GM19455 (cell line): ENCODE measurements around the gene ZNF543.
"Not testable (repeated sequence)": the region's sequence is repeated elsewhere in the genome, so short reads cannot be mapped to it uniquely, and the experiment has no call there.

ENCODE experiments used
- ATAC-seq: cut with Tn5 transposase; IDR thresholded peaks from one replicate; pipeline ENCODE4 v1.9.1; 2021; ENCODE audit not compliant: unreplicated experiment

ZNF543 gene

DNA sequence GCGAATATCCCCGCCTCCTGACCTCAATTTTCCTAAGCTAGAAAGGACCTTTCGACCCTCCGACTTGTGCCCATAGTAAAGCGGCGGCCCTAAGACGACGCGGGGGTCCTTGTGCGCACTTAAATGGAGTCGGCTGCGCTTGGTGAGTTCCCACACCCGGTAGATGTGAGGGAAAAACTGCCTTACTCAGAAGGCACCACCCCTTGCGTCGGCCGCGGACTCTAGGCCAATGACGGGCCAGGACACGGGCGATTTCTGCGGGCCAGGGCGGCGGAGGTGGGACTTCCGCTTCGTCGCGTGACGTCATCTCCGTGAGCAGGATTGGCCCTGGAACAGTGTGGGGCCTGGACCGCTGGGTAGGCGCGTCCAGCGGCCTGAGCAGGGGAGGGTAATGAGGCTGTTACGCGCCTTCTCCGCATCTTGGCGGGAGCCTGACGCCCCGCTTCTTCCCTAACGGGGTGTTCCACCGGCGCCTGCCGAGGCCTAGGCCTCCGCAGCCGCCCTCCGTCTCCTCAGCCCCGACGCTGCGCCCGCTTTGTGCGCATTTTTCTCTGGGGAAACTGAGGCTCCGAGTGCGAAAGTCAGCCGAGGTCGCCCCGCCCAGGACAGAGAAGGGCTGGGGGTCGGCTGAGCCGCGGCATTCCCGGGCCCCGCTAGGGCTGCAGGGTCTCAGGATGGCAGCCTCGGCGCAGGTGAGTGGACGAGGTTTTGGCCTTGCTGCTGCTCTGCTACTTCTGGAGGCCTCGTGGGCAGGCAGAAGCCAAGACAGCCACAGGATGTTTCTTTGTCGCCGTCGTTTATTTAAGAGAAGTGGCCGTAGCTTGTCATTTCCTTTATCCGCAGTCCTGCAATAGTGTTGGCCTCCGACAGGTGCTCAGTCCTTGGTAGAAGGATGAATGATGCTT is at the start of gene ZNF543:
Gene ZNF543 (plus strand): TSS at position 293 of the 905 bp plus-strand sequence. CDS start 382 bp downstream, at position 675.
- peak; percentile 93 for ATAC-seq

DNA sequence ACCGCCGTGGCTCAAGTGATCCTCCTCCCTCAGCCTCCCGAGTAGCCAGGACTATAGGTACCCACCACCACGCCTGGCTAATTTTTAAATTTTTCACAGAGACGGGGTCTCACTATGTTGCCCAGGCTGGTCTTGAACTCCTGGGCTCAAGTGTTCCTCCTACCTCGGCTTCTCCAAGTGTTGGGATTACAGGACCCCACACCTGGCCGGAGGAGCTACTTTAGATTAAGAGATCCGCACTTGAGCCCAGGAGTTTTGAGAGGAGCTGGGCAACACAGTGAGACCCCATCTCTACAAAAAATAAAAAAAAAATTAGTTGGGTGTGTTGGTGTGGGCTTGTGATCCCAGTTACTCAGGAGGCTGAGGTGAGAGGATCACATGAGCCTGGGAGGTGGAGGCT is 49.0 kb upstream of the ZNF543 start:
- no peak for ATAC-seq

DNA sequence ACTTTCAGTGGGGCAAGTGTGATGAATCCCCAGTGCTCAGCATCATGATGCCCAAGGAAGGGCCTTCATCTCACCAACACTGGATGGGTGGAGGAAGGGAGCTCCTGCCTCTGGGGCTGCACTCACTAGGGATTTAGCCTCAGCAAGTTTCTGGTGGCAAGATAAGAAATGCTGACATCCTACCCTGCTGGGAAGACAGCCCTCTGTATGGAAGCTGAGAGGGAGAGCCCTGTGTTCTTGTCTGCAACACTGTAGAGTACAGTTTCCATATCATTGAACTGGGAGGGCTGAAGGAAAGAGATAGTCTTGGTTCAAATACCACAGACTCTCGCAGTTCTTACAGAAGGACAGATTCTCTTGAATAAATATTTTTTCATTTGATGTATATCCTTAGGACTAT is 47.3 kb upstream of the ZNF543 start:
- no peak for ATAC-seq

DNA sequence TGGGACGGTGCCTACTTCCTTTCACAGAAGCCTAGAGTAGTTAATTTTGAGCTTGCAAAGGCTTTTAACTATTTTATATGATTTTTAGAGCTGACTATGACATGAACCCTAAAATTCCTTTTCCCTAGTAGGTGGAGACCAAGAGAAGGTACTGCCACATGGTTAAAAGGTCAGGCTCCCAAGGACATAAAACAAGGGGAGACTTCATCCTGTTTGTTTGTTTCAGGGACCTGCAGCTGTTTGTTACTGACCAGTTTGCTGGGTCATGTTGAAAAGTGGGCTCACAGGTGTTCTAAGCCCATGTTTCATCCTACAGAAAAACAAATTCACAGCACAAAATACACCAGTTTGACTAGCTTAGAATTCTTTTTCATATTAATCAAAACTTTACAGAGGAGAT is 43.8 kb upstream of the ZNF543 start:
- no peak for ATAC-seq

DNA sequence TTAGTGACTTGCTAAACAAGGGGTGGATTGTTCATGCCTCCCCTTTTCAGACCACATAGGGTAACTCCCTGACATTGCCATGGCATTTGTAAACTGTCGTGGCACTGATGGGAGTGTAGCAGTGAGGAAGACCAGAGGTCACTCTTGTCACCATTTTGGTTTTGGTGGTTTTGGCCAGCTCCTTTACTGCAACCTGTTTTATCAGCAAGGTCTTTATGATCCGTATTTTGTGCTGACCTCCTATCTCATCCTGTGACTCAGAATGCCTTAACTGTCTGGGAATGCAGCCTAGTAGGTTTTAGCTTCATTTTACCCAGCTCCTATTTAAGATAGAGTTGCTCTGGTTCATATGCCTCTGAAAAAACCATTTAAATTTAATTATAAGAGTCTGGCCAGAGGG is 41.8 kb upstream of the ZNF543 start:
- not testable (repeated sequence) for ATAC-seq

DNA sequence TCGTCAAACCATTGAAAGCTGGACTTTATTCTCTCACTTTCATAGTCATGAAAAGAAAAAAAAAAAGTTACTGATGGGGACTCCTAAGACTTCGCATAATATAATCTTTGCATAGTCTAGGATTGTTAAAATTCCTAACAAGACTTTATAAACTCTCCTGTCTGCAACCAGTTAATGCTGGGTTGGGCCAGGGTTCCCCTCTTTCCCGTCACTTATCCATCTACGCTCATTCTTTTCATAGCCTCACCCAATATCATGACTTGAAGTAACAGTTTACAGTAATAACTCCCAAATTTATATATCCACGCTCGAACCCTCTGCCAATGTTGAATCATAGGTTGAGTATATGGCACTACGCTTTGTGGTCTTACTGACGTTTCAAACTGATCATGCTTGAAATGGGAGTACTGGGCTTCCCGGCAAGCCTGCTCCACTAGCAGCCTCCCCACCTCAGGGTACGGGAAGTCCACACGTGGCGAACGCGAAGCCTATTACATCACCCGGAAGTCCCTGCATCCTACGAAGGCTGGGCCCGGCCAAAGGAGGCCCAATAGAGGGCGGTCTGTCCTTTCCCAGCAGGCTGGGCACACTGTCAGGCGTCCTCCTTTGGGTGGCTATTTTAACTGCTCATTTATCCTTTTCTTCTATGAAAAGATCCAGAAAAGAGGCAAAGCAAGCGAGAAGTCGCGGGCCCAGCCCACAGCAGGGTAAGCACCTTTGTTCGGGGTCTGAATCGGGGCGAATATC is 40.7 kb upstream of the ZNF543 start:
- peak; percentile 66 for ATAC-seq

DNA sequence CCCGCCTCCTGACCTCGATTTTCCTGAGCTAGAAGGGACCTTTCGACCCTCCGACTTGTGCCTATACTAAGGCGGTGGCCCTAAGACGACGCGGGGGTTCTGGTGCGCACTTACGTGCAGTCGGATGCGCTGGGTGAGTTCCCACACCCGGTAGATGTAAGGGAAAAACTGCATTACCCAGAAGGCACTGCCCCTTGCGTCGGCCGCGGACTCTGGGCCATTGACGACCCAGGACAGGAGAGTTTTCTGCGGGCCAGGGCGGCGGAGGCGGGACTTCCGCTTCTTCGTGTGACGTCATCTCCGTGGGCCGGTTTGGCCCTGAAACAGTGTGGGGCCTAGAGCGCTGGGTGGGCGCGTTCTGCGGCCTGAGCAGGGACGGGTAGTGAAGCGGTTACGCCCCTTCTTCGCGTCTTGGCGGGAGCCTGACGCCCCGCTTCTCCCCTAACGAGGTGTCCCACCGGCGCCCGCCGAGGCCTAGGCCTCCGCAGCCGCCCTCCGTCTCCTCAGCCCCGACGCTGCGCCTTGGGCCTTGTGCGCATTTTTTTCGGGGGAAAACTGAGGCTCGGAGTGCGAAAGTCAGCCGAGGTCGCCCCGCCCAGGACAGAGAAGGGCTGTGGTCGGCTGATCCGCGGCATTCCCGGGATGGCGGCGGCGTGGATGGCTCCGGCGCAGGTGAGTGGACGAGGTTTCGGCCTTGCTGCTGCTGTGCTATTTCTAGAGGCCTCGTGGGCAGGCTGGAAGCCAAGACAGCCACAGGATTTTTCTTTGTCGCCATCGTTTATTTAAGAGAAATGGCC is 39.9 kb upstream of the ZNF543 start, which contains the start of gene ZNF460:
Gene ZNF460 (plus strand): TSS at position 321 of the 797 bp plus-strand sequence. CDS start 322 bp downstream, at position 643.
- peak; percentile 78 for ATAC-seq

DNA sequence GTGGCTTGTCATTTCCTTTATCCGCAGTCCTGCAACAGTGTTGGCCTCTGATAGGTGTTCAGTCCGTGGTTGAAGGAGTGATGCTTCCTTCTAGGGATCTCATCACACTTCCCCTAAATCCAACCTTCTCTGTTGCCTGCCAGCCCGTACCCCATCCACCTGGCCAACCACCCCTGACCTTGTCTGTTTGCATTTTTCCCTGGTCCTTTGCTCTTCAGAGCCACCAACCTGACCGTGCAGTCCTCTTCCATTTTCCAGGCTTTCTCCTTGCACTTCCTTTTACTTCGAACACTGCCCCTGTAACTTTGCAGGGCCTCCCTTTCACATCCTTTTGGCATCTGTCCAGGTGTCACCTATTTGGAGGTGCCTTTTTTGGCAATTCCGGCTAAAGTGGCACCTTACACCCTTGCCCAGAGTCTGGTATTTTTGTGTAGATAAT is 39.3 kb upstream of the ZNF543 start:
- no peak for ATAC-seq

DNA sequence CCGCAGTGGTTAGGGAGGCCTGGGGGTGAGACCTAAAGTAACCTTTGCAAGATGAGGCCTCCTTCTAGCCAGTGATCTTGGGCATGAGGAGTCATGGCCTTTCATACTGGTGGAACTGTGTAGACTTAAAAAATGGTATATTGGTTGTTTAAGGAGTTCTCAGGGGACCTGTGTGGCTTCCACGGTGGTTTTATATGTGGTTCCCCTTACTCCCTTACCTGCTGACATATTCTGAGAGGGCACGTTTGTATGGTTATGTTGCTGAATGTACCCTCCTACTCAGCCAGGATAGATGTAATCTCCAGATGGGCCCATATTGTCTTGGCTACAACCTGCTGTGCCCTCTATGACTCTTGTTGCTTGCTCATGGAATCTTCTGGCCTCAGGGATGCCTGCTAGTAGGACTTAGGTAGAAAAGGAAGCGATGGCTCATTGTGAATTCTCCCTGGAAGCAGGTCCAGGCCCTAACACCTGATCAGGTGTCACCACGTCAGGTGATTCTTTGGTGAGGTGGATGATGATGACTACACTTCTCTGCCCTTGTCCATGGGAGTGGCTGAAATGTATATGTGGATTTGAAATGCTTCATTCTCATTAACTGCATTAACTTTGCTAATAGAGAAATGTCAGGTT is 38.1 kb upstream of the ZNF543 start:
- no peak for ATAC-seq

DNA sequence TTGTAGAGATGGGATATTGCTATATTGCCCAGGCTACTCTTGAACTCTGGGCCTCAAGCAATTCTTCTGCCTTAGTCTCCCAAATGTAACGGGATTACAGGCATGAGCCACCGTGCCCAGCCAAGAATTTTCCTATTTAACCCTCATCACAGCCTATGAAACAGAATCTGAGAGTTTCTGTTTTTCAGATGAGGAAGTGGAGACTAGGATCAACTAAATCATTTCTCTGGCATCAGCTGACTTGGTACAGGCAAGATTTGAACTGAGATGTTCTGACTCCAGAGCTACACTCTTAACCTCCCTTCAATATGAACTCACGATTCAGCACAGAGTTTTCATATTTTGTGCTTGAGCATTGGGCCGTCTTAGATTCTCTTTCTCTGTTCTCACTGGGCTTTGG is 31.9 kb upstream of the ZNF543 start:
- no peak for ATAC-seq

DNA sequence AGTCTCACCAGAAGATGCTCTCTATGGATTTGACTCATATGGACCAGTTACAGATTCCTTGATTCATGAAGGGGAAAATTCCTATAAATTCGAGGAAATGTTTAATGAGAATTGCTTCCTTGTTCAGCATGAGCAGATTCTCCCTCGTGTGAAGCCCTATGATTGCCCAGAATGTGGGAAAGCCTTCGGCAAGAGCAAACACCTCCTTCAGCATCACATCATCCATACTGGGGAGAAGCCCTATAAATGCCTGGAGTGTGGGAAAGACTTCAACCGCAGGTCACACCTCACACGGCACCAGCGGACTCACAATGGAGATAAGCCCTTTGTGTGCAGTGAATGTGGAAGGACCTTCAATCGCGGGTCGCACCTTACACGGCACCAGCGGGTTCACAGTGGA is 29.3 kb upstream of the ZNF543 start:
- ATAC-seq, result no peak

DNA sequence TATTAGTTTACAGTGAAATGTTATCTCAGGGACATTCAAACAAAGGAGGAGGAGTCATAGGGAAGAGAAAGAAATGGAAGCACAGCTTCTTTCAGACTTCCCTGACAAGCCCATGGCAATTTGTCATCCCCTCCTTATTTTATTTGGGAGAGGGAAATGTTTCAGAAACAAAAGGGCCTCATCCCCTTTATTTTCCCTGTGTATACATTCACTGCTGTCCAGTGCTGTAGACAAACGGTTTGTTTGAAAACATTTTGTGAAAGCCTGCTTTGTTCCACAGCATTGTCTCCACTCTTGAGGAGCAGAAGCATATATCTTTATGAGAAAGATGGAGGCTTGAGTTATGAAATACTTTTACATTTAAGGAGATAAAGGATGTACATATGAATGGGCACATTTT is 27.7 kb upstream of the ZNF543 start:
- no peak for ATAC-seq

DNA sequence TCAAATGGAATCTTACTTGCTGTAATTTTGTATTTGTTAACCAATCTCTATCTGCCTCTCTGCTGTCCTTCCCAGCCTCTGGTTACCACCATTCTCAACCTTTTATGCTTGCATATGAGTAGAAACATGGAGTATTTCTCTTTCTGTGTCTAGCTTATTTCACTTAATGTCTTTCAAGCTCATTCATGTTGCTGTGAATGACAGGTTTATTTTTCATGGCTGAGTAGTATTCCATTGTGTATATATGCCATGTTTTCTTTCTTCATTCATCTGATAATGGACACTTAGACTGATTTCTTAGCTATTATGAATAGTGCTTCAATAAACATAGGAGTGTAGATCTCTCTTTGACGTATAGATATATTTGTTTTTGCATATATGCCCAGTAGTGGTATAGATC is 26.6 kb upstream of the ZNF543 start:
- no peak for ATAC-seq

DNA sequence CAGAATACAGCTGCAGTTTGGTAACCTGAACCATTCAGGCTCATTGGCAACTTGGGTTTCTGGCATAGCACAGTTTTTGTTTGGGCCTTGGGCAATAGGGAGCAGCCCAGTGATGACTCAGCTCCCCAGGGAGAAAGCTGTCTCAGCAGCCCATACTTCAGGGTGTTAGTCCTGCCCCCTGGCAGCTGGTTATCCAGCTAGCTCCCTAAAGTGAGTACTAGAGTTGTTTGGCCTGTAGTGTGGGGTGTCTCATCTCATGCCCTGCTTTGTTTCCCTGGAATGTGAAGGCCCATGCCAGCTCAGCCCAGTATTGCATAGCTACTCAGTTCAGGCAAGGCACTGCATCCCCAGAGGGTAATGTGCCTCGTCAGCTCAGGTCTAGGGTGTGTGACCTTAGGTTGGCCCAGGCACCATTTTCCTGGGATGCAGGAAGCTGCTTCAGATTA is 18.2 kb upstream of the ZNF543 start:
- no peak for ATAC-seq

DNA sequence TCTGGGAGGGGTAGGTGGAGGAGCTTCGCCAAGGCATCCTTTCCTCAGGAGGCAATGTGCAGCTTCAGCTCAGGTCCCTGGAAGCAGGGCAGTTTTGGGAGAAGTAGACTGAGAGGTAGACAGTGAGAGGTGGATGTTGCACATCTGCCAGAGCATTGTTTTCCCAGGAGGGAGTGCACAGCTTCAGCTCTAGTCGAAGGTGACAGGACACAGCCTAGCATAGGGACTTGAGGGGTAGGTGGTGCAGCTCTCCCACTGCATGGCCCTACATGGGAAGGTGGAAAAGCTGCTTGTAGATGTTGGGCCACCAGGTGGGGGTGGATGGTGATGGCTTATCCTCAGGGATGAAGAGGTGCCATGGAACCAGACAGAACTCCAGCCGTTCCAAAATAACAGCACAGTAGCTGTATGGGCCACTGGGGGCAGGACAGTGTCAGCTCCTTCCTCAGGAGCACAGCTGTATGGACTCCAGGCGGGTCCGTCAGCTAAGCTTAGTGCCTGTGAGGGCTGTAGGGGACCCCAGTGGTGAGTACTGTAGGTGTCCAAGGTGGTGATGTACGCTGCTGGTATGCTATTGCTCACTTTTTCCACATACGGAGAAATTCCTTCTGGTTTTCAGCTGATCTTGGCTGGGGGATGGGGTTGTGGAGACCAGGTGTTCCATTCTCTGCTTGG is 17.4 kb upstream of the ZNF543 start:
- no peak for ATAC-seq

DNA sequence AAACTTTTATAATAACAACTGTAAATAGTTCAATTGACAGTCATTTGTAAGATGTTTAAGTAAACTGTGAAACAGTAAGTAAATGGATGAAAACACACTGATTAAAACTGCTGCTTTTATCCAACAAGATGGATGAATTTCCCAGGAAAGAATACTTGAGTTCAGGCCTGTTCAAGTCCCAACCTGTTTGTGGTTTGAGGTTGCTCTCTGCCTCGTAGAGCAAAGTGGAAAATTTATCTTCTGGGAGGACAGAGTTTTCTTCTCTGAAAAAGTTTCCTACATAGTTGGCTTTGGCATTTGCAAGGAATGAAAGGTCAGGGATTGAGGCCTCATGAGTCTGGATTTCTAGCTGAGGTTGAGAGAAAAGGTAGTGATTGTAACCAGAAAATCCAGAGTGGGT is 15.2 kb upstream of the ZNF543 start:
- ATAC-seq, result no peak

DNA sequence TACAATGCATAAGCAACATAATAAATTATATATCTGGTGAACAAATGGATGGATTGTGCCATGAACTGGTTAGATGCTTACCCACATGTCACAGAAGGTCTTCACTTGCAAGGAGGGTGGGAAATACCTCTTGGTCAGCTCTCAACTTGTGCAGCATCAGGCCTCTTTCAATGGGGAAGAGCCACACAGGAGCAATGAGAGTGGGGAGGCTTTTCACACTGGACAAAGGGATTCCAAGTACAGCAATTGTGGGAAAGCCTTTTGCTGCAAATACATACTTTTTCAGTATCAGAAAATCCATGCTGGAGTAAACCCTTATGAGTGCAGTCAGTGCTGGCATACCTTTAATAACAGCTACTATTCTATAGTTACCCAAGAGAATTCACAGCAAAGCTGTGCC is 11.8 kb upstream of the ZNF543 start:
- ATAC-seq, result no peak

DNA sequence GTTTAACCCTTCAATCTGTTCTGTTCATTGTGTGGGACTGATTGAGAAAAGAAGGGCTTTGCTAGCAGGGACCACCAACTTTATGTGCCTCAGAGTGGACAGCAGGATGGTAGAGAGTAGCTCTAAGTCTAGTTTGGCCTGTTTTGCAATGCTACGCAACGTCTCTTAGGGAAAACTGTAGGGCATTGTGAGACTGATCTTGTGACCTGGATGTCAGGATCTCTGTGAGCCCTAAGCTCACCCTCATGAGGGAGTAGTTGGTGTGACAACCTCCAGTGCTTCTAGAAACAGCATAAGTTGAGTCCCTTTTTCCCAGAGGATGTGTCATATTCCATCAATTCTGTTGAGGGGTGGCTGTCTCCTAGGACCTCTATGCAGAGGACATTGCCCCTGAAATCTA is 9.5 kb upstream of the ZNF543 start:
- ATAC-seq, result no peak

DNA sequence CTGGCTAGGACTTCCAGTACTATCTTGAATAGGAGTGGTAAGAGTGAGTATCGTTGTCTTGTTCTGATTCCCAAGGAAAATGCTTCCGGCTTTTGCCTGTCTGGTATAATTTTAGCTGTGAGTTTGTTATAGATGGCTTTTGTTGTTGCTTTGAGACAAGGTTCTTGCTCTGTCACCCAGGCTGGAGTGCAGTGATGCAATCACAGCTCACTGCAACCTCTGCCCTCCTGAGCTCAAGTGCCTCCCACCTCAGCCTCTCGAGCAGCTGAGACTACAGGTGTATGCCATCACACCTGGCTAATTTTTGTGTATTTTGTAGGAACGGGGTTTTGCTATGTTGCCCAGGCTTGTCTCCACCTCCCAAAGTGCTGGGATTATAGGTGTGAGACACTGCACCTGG is 6.1 kb upstream of the ZNF543 start:
- no peak for ATAC-seq

DNA sequence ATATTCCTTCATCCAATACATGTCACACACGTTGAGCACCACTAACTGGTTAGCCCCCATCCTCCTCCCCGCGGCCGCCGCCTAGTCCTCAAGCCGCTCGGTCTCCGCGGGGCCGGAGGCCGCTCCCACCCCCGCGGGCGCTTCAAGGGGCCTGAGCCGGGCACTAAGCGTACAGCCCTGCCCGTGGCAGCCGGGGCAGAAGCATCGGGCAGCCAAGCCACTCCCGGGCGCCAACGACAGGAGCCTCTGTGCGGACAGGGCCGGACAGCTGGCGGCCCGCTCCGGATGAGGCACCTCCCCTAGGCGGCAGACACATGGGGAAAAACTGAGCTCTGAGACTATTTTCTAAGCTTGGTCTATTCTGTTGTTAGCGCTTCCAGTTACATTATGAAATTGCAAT is 2.8 kb upstream of the ZNF543 start:
- ATAC-seq, result no peak
